Activated CD8-positive, alpha-beta memory T cell treated with anti-CD3 and anti-CD28 coated beads for 1 hour (primary cell): ENCODE results near the gene IQSEC3.
"Not testable (repeated sequence)": the region's sequence is repeated elsewhere in the genome, so short reads cannot be mapped to it uniquely, and the experiment has no call there.

Experiments used
- DNase-seq, 2 donors: peaks; one replicate each; pipeline ENCODE4 v3.0.0-alpha.2; 2020; ENCODE audit warnings: low read depth in 1 of 2; ENCODE audit errors: extremely low read depth in 1 of 2

The IQSEC3 gene

DNA sequence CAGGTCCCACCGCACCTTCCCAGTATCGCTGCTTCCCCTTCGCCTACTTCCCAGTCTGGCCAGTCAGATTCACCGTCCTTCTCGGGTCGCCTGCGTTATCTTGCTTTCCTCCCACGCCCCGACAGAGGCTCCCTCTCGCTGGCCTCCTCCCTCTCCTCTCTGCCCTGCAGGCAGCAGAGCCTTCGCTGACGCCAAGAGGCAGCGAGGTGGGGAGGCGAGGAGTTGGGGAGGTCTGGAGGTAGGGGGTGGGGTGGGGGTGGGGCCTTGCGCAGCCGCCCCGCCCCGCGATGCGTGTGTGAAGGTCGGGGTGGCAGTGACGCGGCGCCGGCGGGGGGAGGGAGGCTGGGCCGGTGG is at the start of gene IQSEC3:
Gene IQSEC3 (plus strand): TSS at position 340 of the 354 bp plus-strand sequence. CDS start 116 bp downstream, outside the sequence.
- not testable (repeated sequence) for DNase-seq

- DNase-seq, result not testable (repeated sequence)
Observed at GRCh38 chr12:17370-18340, 48.9 kb upstream of the IQSEC3 start.

DNA sequence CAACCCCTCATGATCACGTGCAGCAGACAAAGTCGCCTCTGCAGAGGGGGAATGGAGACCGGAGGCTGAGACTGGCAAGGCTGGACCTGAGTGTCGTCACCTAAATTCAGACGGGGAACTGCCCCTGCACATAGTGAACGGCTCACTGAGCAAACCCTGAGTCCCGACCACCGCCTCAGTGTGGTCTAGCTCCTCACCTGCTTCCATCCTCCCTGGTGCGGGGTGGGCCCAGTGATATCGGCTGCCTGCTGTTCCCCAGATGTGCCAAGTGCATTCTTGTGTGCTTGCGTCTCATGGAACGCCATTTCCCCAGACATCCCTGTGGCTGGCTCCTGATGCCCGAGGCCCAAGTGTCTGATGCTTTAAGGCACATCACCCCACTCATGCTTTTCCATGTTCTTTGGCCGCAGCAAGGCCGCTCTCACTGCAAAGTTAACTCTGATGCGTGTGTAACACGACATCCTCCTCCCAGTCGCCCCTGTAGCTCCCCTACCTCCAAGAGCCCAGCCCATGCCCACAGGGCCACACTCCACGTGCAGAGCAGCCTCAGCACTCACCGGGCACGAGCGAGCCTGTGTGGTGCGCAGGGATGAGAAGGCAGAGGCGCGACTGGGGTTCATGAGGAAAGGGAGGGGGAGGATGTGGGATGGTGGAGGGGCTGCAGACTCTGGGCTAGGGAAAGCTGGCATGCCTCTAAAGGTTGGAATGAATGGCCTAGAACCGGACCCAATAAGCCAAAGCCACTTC is 47.6 kb upstream of the IQSEC3 start:
- not testable (repeated sequence) for DNase-seq

DNA sequence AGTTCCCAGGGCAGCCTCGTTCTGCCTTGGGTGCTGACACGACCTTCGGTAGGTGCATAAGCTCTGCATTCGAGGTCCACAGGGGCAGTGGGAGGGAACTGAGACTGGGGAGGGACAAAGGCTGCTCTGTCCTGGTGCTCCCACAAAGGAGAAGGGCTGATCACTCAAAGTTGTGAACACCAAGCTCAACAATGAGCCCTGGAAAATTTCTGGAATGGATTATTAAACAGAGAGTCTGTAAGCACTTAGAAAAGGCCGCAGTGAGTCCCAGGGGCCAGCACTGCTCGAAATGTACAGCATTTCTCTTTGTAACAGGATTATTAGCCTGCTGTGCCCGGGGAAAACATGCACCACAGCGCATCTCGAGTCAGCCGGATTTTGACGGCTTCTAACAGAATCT is 46.7 kb upstream of the IQSEC3 start:
- DNase-seq, result not testable (repeated sequence)

- DNase-seq, result no peak
Observed at GRCh38 chr12:20757-21156, 45.8 kb upstream of the IQSEC3 start.

DNA sequence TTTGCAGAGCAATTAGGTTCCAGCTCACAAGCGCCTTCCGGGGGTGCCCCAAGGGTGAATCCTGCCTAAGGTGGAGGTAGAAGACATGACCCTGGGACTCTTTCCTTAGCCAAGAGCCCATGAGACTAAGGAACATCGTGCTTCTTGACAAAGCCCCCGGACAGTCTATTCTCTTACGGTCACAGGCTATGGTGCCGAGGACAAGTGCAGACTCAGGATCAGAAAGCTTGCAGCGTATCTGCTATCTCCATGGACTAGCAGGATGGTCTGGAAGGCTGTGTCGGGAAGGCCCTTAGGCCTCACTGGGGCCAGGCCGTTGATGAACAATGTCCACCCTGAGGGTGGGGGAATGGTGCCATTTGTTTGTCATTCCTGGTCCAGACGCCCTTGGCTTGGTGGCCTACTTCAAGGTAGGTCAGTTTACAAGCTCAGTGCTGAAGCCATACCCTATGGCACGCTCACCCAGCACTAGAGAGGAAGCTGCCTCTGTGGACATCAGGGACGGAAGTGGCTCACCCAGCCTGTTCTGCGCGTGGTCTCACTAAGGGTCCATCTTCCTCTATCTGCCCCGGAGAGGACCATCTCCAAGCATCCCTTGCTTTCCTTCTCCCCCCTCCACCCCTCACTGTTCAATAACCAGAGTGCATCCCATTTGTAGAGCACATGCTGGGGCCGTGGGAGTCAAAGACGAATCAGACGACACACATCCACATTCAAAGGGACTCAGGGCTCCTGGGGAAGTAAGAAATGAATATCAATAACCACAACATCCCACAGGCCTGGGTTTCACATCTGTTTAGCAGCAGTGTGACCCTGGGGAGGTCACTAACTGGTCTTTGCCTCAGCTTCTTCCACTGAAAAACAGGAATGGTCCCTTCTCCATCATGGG is 45.0 kb upstream of the IQSEC3 start:
- no peak for DNase-seq

GRCh38 chr12:22190-22529 is 44.4 kb upstream of the IQSEC3 start:
- DNase-seq, result no peak

- DNase-seq, result no peak
Observed at GRCh38 chr12:22530-23201, 43.9 kb upstream of the IQSEC3 start.

- not testable (repeated sequence) for DNase-seq
Observed at GRCh38 chr12:27904-28303, 38.7 kb upstream of the IQSEC3 start.

GRCh38 chr12:38775-39174 is 27.8 kb upstream of the IQSEC3 start:
- DNase-seq, result not testable (repeated sequence)

- not testable (repeated sequence) for DNase-seq
Observed at GRCh38 chr12:39555-40265, 26.9 kb upstream of the IQSEC3 start.

DNA sequence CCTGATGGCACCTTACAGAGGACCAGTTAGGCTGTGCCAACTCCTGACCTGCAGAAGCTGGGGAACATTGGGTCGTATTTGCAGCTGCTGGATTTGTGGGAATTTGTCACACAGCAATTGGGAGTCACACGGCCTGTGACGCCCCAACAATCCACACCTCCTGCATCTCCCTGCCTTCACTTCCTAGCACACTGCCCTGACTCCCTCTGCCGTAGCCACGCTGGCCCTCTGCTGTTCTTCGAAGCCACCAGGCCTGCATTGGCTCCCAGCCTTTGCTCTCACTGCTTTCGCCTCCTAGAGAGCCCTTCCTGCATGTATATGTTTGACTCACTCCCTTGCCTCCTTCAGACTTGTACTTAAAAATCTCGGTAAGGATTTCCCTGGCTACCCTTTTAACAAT is 22.2 kb upstream of the IQSEC3 start:
- not testable (repeated sequence) for DNase-seq

DNA sequence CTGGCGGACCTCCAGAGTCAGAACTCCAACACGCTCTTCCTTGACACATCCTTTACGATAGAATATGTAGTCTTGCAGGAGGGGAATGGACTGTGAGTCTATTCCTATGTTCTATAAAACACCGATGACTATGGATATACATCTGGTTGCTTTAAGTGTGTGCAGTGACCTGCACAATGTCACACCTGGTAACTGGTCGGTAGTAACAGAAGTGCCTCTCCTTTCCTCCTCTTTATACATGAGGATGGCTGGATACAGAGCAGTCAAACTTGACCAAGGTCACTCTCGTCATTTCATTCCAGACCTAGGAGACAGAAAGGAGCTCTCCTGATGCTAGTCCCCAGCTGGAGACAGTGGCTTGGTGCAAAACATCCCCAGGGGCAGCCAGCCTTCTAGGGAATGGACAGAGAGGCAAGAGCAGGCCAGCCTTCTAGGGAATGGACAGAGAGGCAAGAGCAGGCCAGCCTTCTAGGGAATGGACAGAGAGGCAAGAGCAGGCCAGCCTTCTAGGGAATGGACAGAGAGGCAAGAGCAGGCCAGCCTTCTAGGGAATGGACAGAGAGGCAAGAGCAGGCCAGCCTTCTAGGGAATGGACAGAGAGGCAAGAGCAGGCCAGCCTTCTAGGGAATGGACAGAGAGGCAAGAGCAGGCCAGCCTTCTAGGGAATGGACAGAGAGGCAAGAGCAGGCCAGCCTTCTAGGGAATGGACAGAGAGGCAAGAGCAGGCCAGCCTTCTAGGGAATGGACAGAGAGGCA is 21.2 kb upstream of the IQSEC3 start:
- DNase-seq, result not testable (repeated sequence)

DNA sequence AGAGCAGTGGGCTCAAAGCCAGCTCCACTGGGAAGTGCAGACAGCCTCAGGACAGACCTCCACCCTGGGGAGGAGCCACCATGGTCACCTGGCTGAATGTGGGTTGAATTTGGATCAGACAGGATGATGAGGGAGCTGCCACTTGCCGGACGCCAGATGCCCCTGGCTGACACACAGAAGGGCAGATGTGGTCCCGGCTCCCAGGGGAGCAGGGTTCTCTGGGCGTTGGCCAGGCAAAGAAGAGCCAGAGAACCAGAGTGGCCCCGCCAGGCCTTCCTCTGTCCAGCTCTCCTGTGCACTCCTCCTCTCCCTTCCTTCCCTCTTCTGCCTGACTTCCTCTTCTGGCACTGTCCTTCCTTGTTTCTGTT is 20.6 kb upstream of the IQSEC3 start:
- DNase-seq, result not testable (repeated sequence)

DNA sequence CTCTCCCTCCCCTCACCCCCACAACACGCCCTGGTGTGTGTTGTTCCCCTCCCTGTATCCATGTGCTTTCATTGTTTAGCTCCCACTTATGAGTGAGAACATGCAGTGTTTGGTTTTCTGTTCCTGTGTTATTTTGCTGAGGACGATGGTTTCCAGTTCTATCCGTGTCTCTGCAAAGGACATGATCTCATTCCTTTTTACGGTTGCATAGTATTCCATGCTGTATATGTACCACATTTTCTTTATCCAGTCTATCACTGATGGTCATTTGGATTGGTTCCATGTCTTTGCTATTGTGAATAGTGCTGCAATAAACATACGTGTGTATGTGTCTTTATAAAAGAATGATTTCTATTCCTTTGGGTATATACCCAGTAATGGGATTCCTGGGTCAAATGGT is 20.0 kb upstream of the IQSEC3 start:
- not testable (repeated sequence) for DNase-seq

DNA sequence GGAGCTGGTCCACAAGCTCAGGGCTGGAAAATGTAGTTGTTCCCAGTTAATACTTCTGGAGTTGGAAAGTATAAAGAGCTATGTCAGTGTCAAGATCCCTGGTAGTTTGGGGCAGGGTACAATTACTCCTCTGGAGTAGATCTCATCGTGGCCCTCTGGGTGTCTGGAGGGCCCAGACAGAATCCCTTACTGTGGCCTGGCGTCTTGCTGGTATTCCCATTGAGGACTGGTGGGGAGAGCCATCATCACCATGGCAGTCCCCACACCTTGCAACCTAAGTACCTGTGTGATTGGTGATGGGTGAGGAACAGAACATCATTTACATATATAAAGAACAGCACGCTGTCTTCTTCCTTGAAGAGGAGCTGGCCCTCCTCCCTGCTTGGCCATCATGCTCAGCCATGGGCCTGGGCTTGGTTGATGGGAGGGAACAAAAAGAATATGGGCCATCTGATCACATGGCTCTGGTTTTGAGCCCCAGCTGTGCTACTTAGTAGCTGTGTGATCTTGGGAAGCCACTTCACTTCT is 18.8 kb upstream of the IQSEC3 start:
- not testable (repeated sequence) for DNase-seq

DNA sequence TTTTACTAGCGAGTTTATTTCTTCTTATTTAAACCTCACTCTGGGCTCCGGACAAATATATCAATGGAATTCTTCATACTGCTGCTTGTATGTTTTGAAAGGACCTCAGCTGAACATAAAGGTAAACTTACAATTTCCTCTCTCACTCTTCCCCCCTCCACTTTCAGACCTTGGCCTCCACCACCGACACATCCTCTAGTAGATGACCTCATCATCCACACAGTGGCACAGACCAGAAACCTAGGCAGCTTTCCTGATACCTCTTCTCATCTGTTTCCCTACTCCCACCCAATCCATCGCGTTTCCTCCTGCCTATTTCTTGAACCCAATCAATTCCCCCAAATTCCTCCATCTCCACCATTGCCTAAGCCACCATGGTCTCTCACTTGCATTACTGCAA is 17.4 kb upstream of the IQSEC3 start:
- not testable (repeated sequence) for DNase-seq

- not testable (repeated sequence) for DNase-seq
Observed at GRCh38 chr12:51087-51486, 15.5 kb upstream of the IQSEC3 start.

DNA sequence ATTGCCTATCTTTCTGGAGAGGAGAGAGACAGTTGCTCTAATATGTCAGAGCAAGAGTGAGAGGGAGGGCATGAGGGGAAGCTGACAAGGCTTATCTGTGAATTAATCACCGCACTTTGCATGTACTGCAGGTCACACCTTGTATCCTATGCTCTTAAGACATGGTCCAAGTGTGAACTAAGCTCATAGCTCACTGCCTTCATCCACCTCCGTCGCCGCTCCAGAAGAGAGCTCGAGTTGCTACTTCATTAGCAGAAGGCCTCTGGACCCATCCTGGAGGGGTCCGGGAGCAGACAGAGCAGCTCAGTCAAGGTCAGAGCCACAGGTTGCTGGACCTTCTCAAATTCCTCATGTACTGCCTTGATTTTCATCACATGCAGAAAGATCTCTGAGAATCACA is 14.6 kb upstream of the IQSEC3 start:
- not testable (repeated sequence) for DNase-seq
